ACC112 (cell line): Measurements from ENCODE around the gene CCDC198.

Experiments used
- H2AFZ ChIP-seq: fragments of 200-600 bp; sonication (generic); one replicate; pipeline ENCODE4 v1.6.0; 2017; ENCODE audit warnings: antibody characterized with exemption, low read length; ENCODE audit not compliant: unreplicated experiment
- H3K27ac ChIP-seq: fragments of 200-600 bp; sonication (generic); 2 replicates; pipeline ENCODE4 v1.5.1; 2014; ENCODE audit warnings: low read depth, mild to moderate bottlenecking, antibody characterized with exemption, low read length, moderate library complexity
- H3K27me3 ChIP-seq: fragments of 200-600 bp; sonication (generic); 2 replicates; pipeline ENCODE4 v1.6.1; 2014; ENCODE audit warnings: mild to moderate bottlenecking, antibody characterized with exemption, low read length, moderate library complexity, mixed read lengths; ENCODE audit not compliant: insufficient read depth
- H3K36me3 ChIP-seq: fragments of 200-600 bp; sonication (generic); 2 replicates; pipeline ENCODE4 v1.6.1; 2016; ENCODE audit warnings: mild to moderate bottlenecking, antibody characterized with exemption, low read length, moderate library complexity, mixed read lengths; ENCODE audit not compliant: insufficient read depth
- H3K4me1 ChIP-seq: fragments of 200-600 bp; sonication (generic); one replicate; pipeline ENCODE4 v1.6.1; 2016; ENCODE audit warnings: low read length, mixed read lengths; ENCODE audit not compliant: insufficient read depth, unreplicated experiment, control insufficient read depth
- H3K4me3 ChIP-seq: fragments of 200-600 bp; sonication (generic); 2 replicates; pipeline ENCODE4 v1.5.1; 2014; ENCODE audit warnings: mild to moderate bottlenecking, low read depth, low read length
- H3K79me2 ChIP-seq: fragments of 200-600 bp; sonication (generic); one replicate; pipeline ENCODE4 v1.6.0; 2016; ENCODE audit warnings: low read length; ENCODE audit not compliant: control insufficient read depth, unreplicated experiment, insufficient read depth

CCDC198 gene

GRCh38 chr14:57470909-57471308, 22.7 kb downstream of the CCDC198 start:
- peaks cover 5% of the 10 kb centered on the region; the same call in 1 of the 2 replicates for H3K27me3 ChIP-seq
- H3K36me3 ChIP-seq, result no peaks in the 10 kb centered on the region
- no peak overlapping the region for H3K27ac ChIP-seq
- H3K4me3 ChIP-seq, result no peak overlapping the region
- H2AFZ ChIP-seq, result no peak overlapping the region
- H3K79me2 ChIP-seq, result no peaks in the 10 kb centered on the region
- H3K4me1 ChIP-seq, result no peaks in the 10 kb centered on the region

GRCh38 chr14:57464008-57464730, 29.5 kb downstream of the CCDC198 start:
- no peak overlapping the region for H3K4me3 ChIP-seq

GRCh38 chr14:57462551-57462950, 31.1 kb downstream of the CCDC198 start:
- H2AFZ ChIP-seq, result no peak overlapping the region
- no peaks in the 10 kb centered on the region for H3K79me2 ChIP-seq
- H3K36me3 ChIP-seq, result no peaks in the 10 kb centered on the region
- H3K27ac ChIP-seq, result no peak overlapping the region
- H3K4me1 ChIP-seq, result no peaks in the 10 kb centered on the region
- H3K4me3 ChIP-seq, result no peak overlapping the region
- H3K27me3 ChIP-seq, result no peaks in the 10 kb centered on the region

More at GRCh38 chr14:57464008-57464730, 29.5 kb downstream of the CCDC198 start:
- no peaks in the 10 kb centered on the region for H3K36me3 ChIP-seq
- H3K27ac ChIP-seq, result no peak overlapping the region
- no peaks in the 10 kb centered on the region for H3K27me3 ChIP-seq
- no peaks in the 10 kb centered on the region for H3K79me2 ChIP-seq
- H3K4me1 ChIP-seq, result no peaks in the 10 kb centered on the region
- H2AFZ ChIP-seq, result no peak overlapping the region

GRCh38 chr14:57461777-57462320, 31.8 kb downstream of the CCDC198 start:
- Histone ChIP-seq H2AFZ (no peak overlapping the region), H3K27ac (no peak overlapping the region), H3K4me1 (no peaks in the 10 kb centered on the region), H3K79me2 (no peaks in the 10 kb centered on the region), H3K36me3 (no peaks in the 10 kb centered on the region), H3K4me3 (no peak overlapping the region), H3K27me3 (no peaks in the 10 kb centered on the region)

- no peak overlapping the region for H3K4me3 ChIP-seq
- H3K36me3 ChIP-seq, result no peaks in the 10 kb centered on the region
- H3K79me2 ChIP-seq, result no peaks in the 10 kb centered on the region
- no peaks in the 10 kb centered on the region for H3K4me1 ChIP-seq
- no peak overlapping the region for H3K27ac ChIP-seq
- no peak overlapping the region for H2AFZ ChIP-seq
- peaks cover 35% of the 10 kb centered on the region for H3K27me3 ChIP-seq
These were observed 57.7 kb downstream of the CCDC198 start for GRCh38 chr14:57435923-57436322.

- Histone ChIP-seq H3K27me3 (no peaks in the 10 kb centered on the region), H3K79me2 (no peaks in the 10 kb centered on the region), H3K4me1 (peaks cover 10% of the 10 kb centered on the region), H3K36me3 (no peaks in the 10 kb centered on the region), H3K27ac (no peak overlapping the region), H3K4me3 (no peak overlapping the region), H2AFZ (no peak overlapping the region)
These were observed 72.7 kb downstream of the CCDC198 start for GRCh38 chr14:57420986-57421385.

GRCh38 chr14:57420033-57420432, 73.6 kb downstream of the CCDC198 start:
- Histone ChIP-seq H2AFZ (no peak overlapping the region), H3K27me3 (no peaks in the 10 kb centered on the region), H3K4me3 (no peak overlapping the region), H3K79me2 (no peaks in the 10 kb centered on the region), H3K36me3 (no peaks in the 10 kb centered on the region), H3K27ac (no peak overlapping the region), H3K4me1 (peaks cover 10% of the 10 kb centered on the region)
